ENCODE results near the gene IHH. TPM values are rescaled to one million over a fixed set of nuclear protein-coding genes. Genes with fewer than 3 reads are reported as not detected.
A peak's percentile ranks its signal among the peaks of the same experiment; 100 is the strongest.

IHH gene
- total RNA-seq, 6 experiments from 2014 or later, result 0.42 to 3.9 (median 1.1) TPM

- H3K9me3 ChIP-seq, result no peaks in the 10 kb centered on the region
- ATAC-seq (no peak), DNase-seq (no peak)
- no peak overlapping the region for H3K27ac ChIP-seq
- no peak for TF ChIP-seq POLR2A (IDR thresholded peaks at IDR 0.05)
- TF ChIP-seq, protein P1, sequence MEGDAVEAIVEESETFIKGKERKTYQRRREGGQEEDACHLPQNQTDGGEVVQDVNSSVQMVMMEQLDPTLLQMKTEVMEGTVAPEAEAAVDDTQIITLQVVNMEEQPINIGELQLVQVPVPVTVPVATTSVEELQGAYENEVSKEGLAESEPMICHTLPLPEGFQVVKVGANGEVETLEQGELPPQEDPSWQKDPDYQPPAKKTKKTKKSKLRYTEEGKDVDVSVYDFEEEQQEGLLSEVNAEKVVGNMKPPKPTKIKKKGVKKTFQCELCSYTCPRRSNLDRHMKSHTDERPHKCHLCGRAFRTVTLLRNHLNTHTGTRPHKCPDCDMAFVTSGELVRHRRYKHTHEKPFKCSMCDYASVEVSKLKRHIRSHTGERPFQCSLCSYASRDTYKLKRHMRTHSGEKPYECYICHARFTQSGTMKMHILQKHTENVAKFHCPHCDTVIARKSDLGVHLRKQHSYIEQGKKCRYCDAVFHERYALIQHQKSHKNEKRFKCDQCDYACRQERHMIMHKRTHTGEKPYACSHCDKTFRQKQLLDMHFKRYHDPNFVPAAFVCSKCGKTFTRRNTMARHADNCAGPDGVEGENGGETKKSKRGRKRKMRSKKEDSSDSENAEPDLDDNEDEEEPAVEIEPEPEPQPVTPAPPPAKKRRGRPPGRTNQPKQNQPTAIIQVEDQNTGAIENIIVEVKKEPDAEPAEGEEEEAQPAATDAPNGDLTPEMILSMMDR (IDR thresholded peaks at IDR 0.05), result no peak
- H3K36me3 ChIP-seq, result no peaks in the 10 kb centered on the region
- H3K4me1 ChIP-seq, result peaks cover 0 to 30% (median 9%) of the 10 kb centered on the region in 4 donors
- no peaks in the 10 kb centered on the region for H3K27me3 ChIP-seq
- 44% methylated on average over 5 of the region's 9 CpGs for WGBS (ENCODE audit: insufficient coverage, low coverage, low lambda C conversion rate, missing lambda C conversion rate)
- intact Hi-C loops (cut with DNase I), result loop anchor here (5.0 to 10.0 kb wide), 2 partner anchors 98 to 101 kb away; no protein-coding TSS in a partner anchor
- H3K4me3 ChIP-seq, result no peak overlapping the region
These were observed 4.4 kb downstream of the IHH start for GRCh38 chr2:219056176-219056895.

- Histone ChIP-seq H3K27ac (no peak overlapping the region), H3K9me3 (no peaks in the 10 kb centered on the region), H3K27me3 (no peaks in the 10 kb centered on the region), H3K36me3 (no peaks in the 10 kb centered on the region), H3K4me1 (peaks cover 0 to 22% (median 9%) of the 10 kb centered on the region in 4 donors), H3K4me3 (no peak overlapping the region)
- intact Hi-C loops (cut with DNase I), result loop anchor here (5.0 to 10.0 kb wide), 2 partner anchors 100 to 102 kb away; no protein-coding TSS in a partner anchor
- no peak for ATAC-seq
- 96% methylated on average over 5 of the region's 43 CpGs for WGBS (ENCODE audit: insufficient coverage, low coverage, low lambda C conversion rate, missing lambda C conversion rate)
- no peak for DNase-seq
- no peak for TF ChIP-seq POLR2A (IDR thresholded peaks at IDR 0.05)
- TF ChIP-seq, protein P1 (IDR thresholded peaks at IDR 0.05), result no peak
These were observed 5.5 kb downstream of the IHH start for GRCh38 chr2:219054956-219055903.

GRCh38 chr2:219049282-219049681, 11.4 kb downstream of the IHH start:
- DNase-seq (no peak), ATAC-seq (peak in 3 of 4 donors; percentile 35 to 65 (median 52))
- H3K27ac ChIP-seq, result no peak overlapping the region

DNA sequence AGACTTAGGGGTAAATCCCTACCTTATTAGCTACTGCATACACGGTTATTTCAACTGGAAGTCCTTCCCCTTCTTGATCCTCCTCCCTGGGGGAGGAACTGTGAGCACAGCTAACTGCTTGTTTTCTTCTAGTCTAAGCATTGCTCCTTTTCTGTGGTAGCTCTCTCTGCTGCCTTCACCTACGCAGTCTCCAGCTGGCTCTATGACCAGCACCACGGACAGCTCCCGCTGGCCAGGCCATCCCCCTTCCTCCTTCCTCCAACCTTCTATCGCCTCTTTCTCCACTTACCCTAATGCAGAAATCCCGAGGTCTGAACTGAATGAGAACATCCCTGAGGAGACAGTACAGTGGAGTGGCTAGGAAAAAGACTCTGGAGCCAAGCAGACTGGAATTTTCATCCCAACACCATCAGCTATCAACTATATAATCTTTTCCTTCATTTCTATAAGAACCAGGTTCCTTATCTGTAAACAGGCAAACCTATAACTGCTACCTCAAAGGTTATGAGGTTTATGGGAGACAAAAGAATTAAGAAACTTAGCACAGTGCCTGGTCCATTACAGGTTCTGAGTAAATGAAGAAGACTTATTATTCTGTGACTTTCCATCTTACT, 14.7 kb downstream of the IHH start:
- DNase-seq (no peak), ATAC-seq (peak in 3 of 4 donors; percentile 42 to 64 (median 46))
- no peak overlapping the region for H3K4me3 ChIP-seq
- no peak for TF ChIP-seq POLR2A (IDR thresholded peaks at IDR 0.05)
- TF ChIP-seq, protein P1 (IDR thresholded peaks at IDR 0.05), result no peak
- no peak overlapping the region for H3K27ac ChIP-seq
- no peaks in the 10 kb centered on the region for H3K36me3 ChIP-seq
- no peaks in the 10 kb centered on the region for H3K9me3 ChIP-seq
- no peaks in the 10 kb centered on the region for H3K27me3 ChIP-seq
- peaks cover 0 to 10% (median 0%) of the 10 kb centered on the region in 4 donors for H3K4me1 ChIP-seq
- 7% methylated on average over 6 of the region's 6 CpGs for WGBS (ENCODE audit: insufficient coverage, low coverage, low lambda C conversion rate, missing lambda C conversion rate)
- intact Hi-C loops (cut with DNase I), result no loop called here

More at GRCh38 chr2:219049282-219049681, 11.4 kb downstream of the IHH start:
- Histone ChIP-seq H3K9me3 (no peaks in the 10 kb centered on the region), H3K36me3 (no peaks in the 10 kb centered on the region), H3K4me3 (no peak overlapping the region), H3K4me1 (no peaks in the 10 kb centered on the region), H3K27me3 (no peaks in the 10 kb centered on the region)
- intact Hi-C loops (cut with DNase I), result no loop called here
- 62% methylated on average over 2 of the region's 6 CpGs for WGBS (ENCODE audit: insufficient coverage, low coverage, low lambda C conversion rate, missing lambda C conversion rate)
- TF ChIP-seq POLR2A (IDR thresholded peaks at IDR 0.05), result no peak
- TF ChIP-seq, protein P1 (IDR thresholded peaks at IDR 0.05), result no peak

Data from right lobe of liver (tissue), 6 donors.